Progenitor cell of endocrine pancreas (in vitro differentiated cells): ENCODE measurements around the gene MPC1. TPM values are rescaled to one million over a fixed set of nuclear protein-coding genes. Genes with fewer than 3 reads are reported as not detected.

ENCODE experiments used
- DNase-seq: peaks from one replicate; pipeline ENCODE4 v3.0.0; 2021; ENCODE audit warnings: low spot score; ENCODE audit not compliant: unreplicated experiment
- H3K27ac Mint-ChIP-seq: 2 replicates; pipeline ENCODE4 v1.8.0; 2021; ENCODE audit warnings: mild to moderate bottlenecking, moderate library complexity, mixed read lengths
- H3K27me3 Mint-ChIP-seq: 2 replicates; pipeline ENCODE4 v1.8.0; 2021; ENCODE audit warnings: mixed read lengths
- H3K36me3 Mint-ChIP-seq: 2 replicates; pipeline ENCODE4 v1.8.0; 2022; ENCODE audit warnings: mixed read lengths; ENCODE audit not compliant: insufficient read depth
- H3K4me1 Mint-ChIP-seq: 2 replicates; pipeline ENCODE4 v1.8.0; 2021; ENCODE audit warnings: low read depth, mixed read lengths
- H3K4me3 Mint-ChIP-seq: 2 replicates; pipeline ENCODE4 v1.8.0; 2021; ENCODE audit warnings: low read depth, mild to moderate bottlenecking, moderate library complexity, mixed read lengths
- H3K9me3 Mint-ChIP-seq: 2 replicates; pipeline ENCODE4 v1.8.0; 2021; ENCODE audit warnings: low read depth, mixed read lengths
- CTCF ChIP-seq: fragments of 200-600 bp; sonication (generic); IDR thresholded peaks from one replicate; pipeline ENCODE4 v1.5.0; 2021; ENCODE audit warnings: antibody characterized with exemption, mild to moderate bottlenecking; ENCODE audit not compliant: unreplicated experiment
- total RNA-seq: library from RNA; stranded (reverse); gene quantifications from 2 replicates; pipeline ENCODE4 v1.2.1, GENCODE V29; 2021

The MPC1 gene
- total RNA-seq, 1 donor from 2014 or later = 20.3 TPM

- no peak overlapping the region for H3K27ac Mint-ChIP-seq
- no peak overlapping the region for H3K4me3 Mint-ChIP-seq
- H3K36me3 Mint-ChIP-seq = peaks cover 16% of the 10 kb centered on the region
- no peak for TF ChIP-seq CTCF
- H3K9me3 Mint-ChIP-seq = peaks cover 3% of the 10 kb centered on the region
- H3K27me3 Mint-ChIP-seq = no peaks in the 10 kb centered on the region
- peaks cover 11% of the 10 kb centered on the region for H3K4me1 Mint-ChIP-seq
- no peak for DNase-seq
These were observed 29.6 kb upstream of the MPC1 start for GRCh38 chr6:166412156-166412910.

GRCh38 chr6:166411721-166412151, 29.0 kb upstream of the MPC1 start:
- DNase-seq = no peak
- Mint-ChIP-seq H3K36me3 (peaks cover 13% of the 10 kb centered on the region), H3K9me3 (peaks cover 2% of the 10 kb centered on the region), H3K27me3 (no peaks in the 10 kb centered on the region), H3K27ac (no peak overlapping the region), H3K4me3 (no peak overlapping the region), H3K4me1 (peaks cover 11% of the 10 kb centered on the region)
- no peak for TF ChIP-seq CTCF

- no peak for TF ChIP-seq CTCF
- no peak overlapping the region for H3K27ac Mint-ChIP-seq
- peaks cover 11% of the 10 kb centered on the region for H3K4me1 Mint-ChIP-seq
- H3K27me3 Mint-ChIP-seq = no peaks in the 10 kb centered on the region
- no peak overlapping the region for H3K4me3 Mint-ChIP-seq
- H3K9me3 Mint-ChIP-seq = no peaks in the 10 kb centered on the region
- no peak for DNase-seq
- H3K36me3 Mint-ChIP-seq = peaks cover 8% of the 10 kb centered on the region
These were observed 28.5 kb upstream of the MPC1 start for GRCh38 chr6:166411271-166411670.

- Mint-ChIP-seq H3K4me3 (no peak overlapping the region), H3K4me1 (peaks cover 11% of the 10 kb centered on the region), H3K36me3 (peaks cover 7% of the 10 kb centered on the region), H3K9me3 (no peaks in the 10 kb centered on the region), H3K27ac (no peak overlapping the region), H3K27me3 (no peaks in the 10 kb centered on the region)
- TF ChIP-seq CTCF = no peak
- DNase-seq = no peak
These were observed 27.7 kb upstream of the MPC1 start for GRCh38 chr6:166410426-166410935.

GRCh38 chr6:166408936-166409755, 26.4 kb upstream of the MPC1 start:
- no peaks in the 10 kb centered on the region for H3K9me3 Mint-ChIP-seq
- DNase-seq = no peak
- no peak overlapping the region for H3K4me3 Mint-ChIP-seq
- no peak for TF ChIP-seq CTCF
- H3K27ac Mint-ChIP-seq = peak overlapping the region; percentile 36
- peaks cover 4% of the 10 kb centered on the region for H3K36me3 Mint-ChIP-seq
- peaks cover 11% of the 10 kb centered on the region for H3K4me1 Mint-ChIP-seq
- H3K27me3 Mint-ChIP-seq = no peaks in the 10 kb centered on the region
